GM12891 (cell line): ENCODE results near the gene NUDCD3.

Experiments used
- DNase-seq: peaks from one replicate; pipeline ENCODE4 v3.0.0; 2011; ENCODE audit warnings: low spot score; ENCODE audit not compliant: insufficient read length
- FAIRE-seq: peaks from 2 replicates; lab custom pipeline; 2011; peaks lifted over from hg19 to GRCh38; lab: Jason Lieb, UNC
- PAX5 ChIP-seq: IDR thresholded peaks from 2 replicates; pipeline ENCODE4 v1.6.1; 2011; ENCODE audit warnings: low read length, moderate library complexity, mild to moderate bottlenecking; ENCODE audit not compliant: insufficient read depth, severe bottlenecking
- POLR2A ChIP-seq: IDR thresholded peaks from 2 replicates; pipeline ENCODE4 v1.6.1; 2011; ENCODE audit warnings: low read depth, low read length, control low read depth
- POLR2AphosphoS5 ChIP-seq: IDR thresholded peaks from 2 replicates; pipeline ENCODE4 v1.6.1; 2011; ENCODE audit warnings: low read depth, low read length, control low read depth
- POU2F2 ChIP-seq: IDR thresholded peaks from 2 replicates; pipeline ENCODE4 v1.6.1; 2011; ENCODE audit warnings: low read depth, mild to moderate bottlenecking, control low read depth, low read length, moderate library complexity
- SPI1 ChIP-seq: IDR thresholded peaks from 2 replicates; pipeline ENCODE4 v1.6.1; 2011; ENCODE audit warnings: low read depth, low read length, control low read depth
- TAF1 ChIP-seq: IDR thresholded peaks from 2 replicates; pipeline ENCODE4 v1.6.1; 2011; ENCODE audit warnings: low read depth, low read length, control low read depth

The NUDCD3 gene

GRCh38 chr7:44534501-44534900 is 44.0 kb upstream of the NUDCD3 start:
- FAIRE-seq (peak; percentile 81), DNase-seq (peak; percentile 80)
- TF ChIP-seq POU2F2 (no peak), POLR2AphosphoS5 (no peak), POLR2A (no peak), TAF1 (no peak), SPI1 (no peak)

- TF ChIP-seq TAF1: no peak
- TF ChIP-seq PAX5: no peak
- TF ChIP-seq POLR2AphosphoS5: no peak
- TF ChIP-seq POLR2A: no peak
- no peak for TF ChIP-seq POU2F2
- no peak for TF ChIP-seq SPI1
- FAIRE-seq (no peak), DNase-seq (no peak)
Observed at GRCh38 chr7:44534087-44534486, 43.6 kb upstream of the NUDCD3 start.

GRCh38 chr7:44533301-44534055 is 43.0 kb upstream of the NUDCD3 start:
- DNase-seq (no peak), FAIRE-seq (no peak)
- TF ChIP-seq POLR2AphosphoS5: no peak
- TF ChIP-seq POU2F2: no peak
- no peak for TF ChIP-seq TAF1
- TF ChIP-seq SPI1: no peak
- TF ChIP-seq PAX5: no peak
- no peak for TF ChIP-seq POLR2A

GRCh38 chr7:44531421-44532380 is 41.2 kb upstream of the NUDCD3 start:
- DNase-seq (no peak), FAIRE-seq (no peak)
- TF ChIP-seq POU2F2 (no peak), POLR2AphosphoS5 (no peak), TAF1 (no peak), POLR2A (no peak), PAX5 (no peak), SPI1 (no peak)

- FAIRE-seq: no peak
- TF ChIP-seq POLR2A: no peak
- no peak for TF ChIP-seq TAF1
- no peak for TF ChIP-seq PAX5
- no peak for TF ChIP-seq POU2F2
- no peak for TF ChIP-seq SPI1
- TF ChIP-seq POLR2AphosphoS5: no peak
- DNase-seq: no peak
Observed at GRCh38 chr7:44530990-44531389, 40.5 kb upstream of the NUDCD3 start.

- TF ChIP-seq POLR2A (no peak), SPI1 (no peak), POLR2AphosphoS5 (no peak), PAX5 (no peak), POU2F2 (no peak), TAF1 (no peak)
- DNase-seq (no peak), FAIRE-seq (no peak)
Observed at GRCh38 chr7:44524811-44525388, 34.4 kb upstream of the NUDCD3 start.

- DNase-seq: no peak
- FAIRE-seq: no peak
- TF ChIP-seq POLR2AphosphoS5 (no peak), SPI1 (no peak), TAF1 (no peak), POLR2A (no peak), PAX5 (no peak), POU2F2 (no peak)
Observed at GRCh38 chr7:44522315-44522714, 31.9 kb upstream of the NUDCD3 start.

- FAIRE-seq (no peak), DNase-seq (no peak)
- TF ChIP-seq SPI1: no peak
- no peak for TF ChIP-seq TAF1
- no peak for TF ChIP-seq POLR2AphosphoS5
- no peak for TF ChIP-seq POU2F2
- no peak for TF ChIP-seq PAX5
- TF ChIP-seq POLR2A: no peak
Observed at GRCh38 chr7:44521347-44522095, 31.1 kb upstream of the NUDCD3 start.

- TF ChIP-seq POU2F2: no peak
- no peak for TF ChIP-seq POLR2AphosphoS5
- no peak for TF ChIP-seq SPI1
- no peak for TF ChIP-seq TAF1
- TF ChIP-seq POLR2A: no peak
- TF ChIP-seq PAX5: no peak
- DNase-seq (no peak), FAIRE-seq (no peak)
Observed at GRCh38 chr7:44520574-44520973, 30.1 kb upstream of the NUDCD3 start.
